Measurements from ENCODE around the gene FAM3B.

GRCh38 chr21:41403331-41403730, 86.7 kb downstream of the FAM3B start:
- TF ChIP-seq POLR2A (IDR thresholded peaks at IDR 0.05) (no peak), CTCF (IDR thresholded peaks at IDR 0.05 in 4 of 5, conservative IDR thresholded peaks at IDR 0.05 in 1 of 5) (no peak)

All from gastrocnemius medialis (tissue), 4 donors.